ENCODE results near the gene RAB28.
"Not testable (repeated sequence)": the region's sequence is repeated elsewhere in the genome, so short reads cannot be mapped to it uniquely, and the experiment has no call there.

RAB28 gene

GRCh38 chr4:13413729-13414437 is 70.3 kb downstream of the RAB28 start:
- no peak overlapping the region for H2AK5ac ChIP-seq (ENCODE audit: low read length)
- no peaks in the 10 kb centered on the region for H3K79me1 ChIP-seq (ENCODE audit: low read length)

GRCh38 chr4:13411942-13412341 is 72.2 kb downstream of the RAB28 start:
- H2BK5ac ChIP-seq (ENCODE audit: low read depth, low read length, poor library complexity), result no peak overlapping the region

More at GRCh38 chr4:13413729-13414437, 70.3 kb downstream of the RAB28 start:
- no peak overlapping the region for H4K8ac ChIP-seq (ENCODE audit: low read depth, low read length)
- H3K27ac ChIP-seq (ENCODE audit: low read depth, low read length), result no peak overlapping the region
- no peak overlapping the region for H2BK120ac ChIP-seq (ENCODE audit: insufficient read depth, low read length, poor library complexity)
- H3K27me3 ChIP-seq (ENCODE audit: insufficient read depth, low read length), result no peaks in the 10 kb centered on the region
- H3K4me3 ChIP-seq (ENCODE audit: low read depth, low read length), result no peak overlapping the region
- no peak overlapping the region for H2BK12ac ChIP-seq (ENCODE audit: low read length)
- H3K79me2 ChIP-seq (ENCODE audit: control insufficient read depth, insufficient read depth, low read length, poor library complexity), result no peaks in the 10 kb centered on the region
- no peak overlapping the region for H4K12ac ChIP-seq (ENCODE audit: low read depth, low read length)
- H3K36me3 ChIP-seq (ENCODE audit: control insufficient read depth in 1 of 2, insufficient read depth in 2 of 2, low read length in 2 of 2), result peaks cover 3 to 4% of the 10 kb centered on the region in 2 experiments
- H3K4me1 ChIP-seq (ENCODE audit: control insufficient read depth in 1 of 2, insufficient read depth in 2 of 2, low read length in 2 of 2), result no peaks in the 10 kb centered on the region
- no peak overlapping the region for H3K23ac ChIP-seq (ENCODE audit: low read length)
- H3K14ac ChIP-seq (ENCODE audit: low read length), result no peak overlapping the region
- no peak overlapping the region for H3K18ac ChIP-seq (ENCODE audit: low read length)
- H2AFZ ChIP-seq (ENCODE audit: insufficient read depth, low read length, poor library complexity), result no peak overlapping the region
- no peak for DNase-seq
- no CpG with 5 or more reads among the region's 6 CpGs for WGBS (ENCODE audit: extremely low coverage, insufficient coverage, insufficient read length)
- peaks cover 3% of the 10 kb centered on the region for H3K9me3 ChIP-seq (ENCODE audit: insufficient read depth, low read depth, low read length)
- H3K4ac ChIP-seq (ENCODE audit: low read depth, low read length), result no peak overlapping the region
- no peak overlapping the region for H4K91ac ChIP-seq (ENCODE audit: low read depth, low read length)
- H2BK5ac ChIP-seq (ENCODE audit: low read depth, low read length, poor library complexity), result no peak overlapping the region
- H3K9ac ChIP-seq (ENCODE audit: low read length), result no peak overlapping the region
- H3K4me2 ChIP-seq (ENCODE audit: low read length), result no peak overlapping the region

GRCh38 chr4:13409324-13409723 is 74.8 kb downstream of the RAB28 start:
- no CpG with 5 or more reads among the region's 2 CpGs for WGBS (ENCODE audit: extremely low coverage, insufficient coverage, insufficient read length)
- Histone ChIP-seq H3K9me3 (ENCODE audit: insufficient read depth, low read depth, low read length) (no peaks in the 10 kb centered on the region), H4K91ac (ENCODE audit: low read depth, low read length) (no peak overlapping the region), H3K79me2 (ENCODE audit: control insufficient read depth, insufficient read depth, low read length, poor library complexity) (no peaks in the 10 kb centered on the region), H2AFZ (ENCODE audit: insufficient read depth, low read length, poor library complexity) (no peak overlapping the region), H3K4me1 (ENCODE audit: control insufficient read depth in 1 of 2, insufficient read depth in 2 of 2, low read length in 2 of 2) (no peaks in the 10 kb centered on the region), H2BK120ac (ENCODE audit: insufficient read depth, low read length, poor library complexity) (no peak overlapping the region), H3K27ac (ENCODE audit: low read depth, low read length) (no peak overlapping the region), H2BK5ac (ENCODE audit: low read depth, low read length, poor library complexity) (no peak overlapping the region), H3K9ac (ENCODE audit: low read length) (no peak overlapping the region), H3K79me1 (ENCODE audit: low read length) (no peaks in the 10 kb centered on the region), H2BK12ac (ENCODE audit: low read length) (no peak overlapping the region), H4K8ac (ENCODE audit: low read depth, low read length) (no peak overlapping the region), H3K23ac (ENCODE audit: low read length) (no peak overlapping the region), H3K36me3 (ENCODE audit: control insufficient read depth in 1 of 2, insufficient read depth in 2 of 2, low read length in 2 of 2) (no peaks in the 10 kb centered on the region), H3K27me3 (ENCODE audit: insufficient read depth, low read length) (no peaks in the 10 kb centered on the region), H3K4me3 (ENCODE audit: low read depth, low read length) (no peak overlapping the region), H4K12ac (ENCODE audit: low read depth, low read length) (no peak overlapping the region), H2AK5ac (ENCODE audit: low read length) (no peak overlapping the region), H3K4me2 (ENCODE audit: low read length) (no peak overlapping the region), H3K14ac (ENCODE audit: low read length) (no peak overlapping the region), H3K4ac (ENCODE audit: low read depth, low read length) (no peak overlapping the region), H3K18ac (ENCODE audit: low read length) (no peak overlapping the region)
- DNase-seq, result no peak

More at GRCh38 chr4:13411942-13412341, 72.2 kb downstream of the RAB28 start:
- Histone ChIP-seq H2AK5ac (ENCODE audit: low read length) (no peak overlapping the region), H2BK12ac (ENCODE audit: low read length) (no peak overlapping the region), H3K9ac (ENCODE audit: low read length) (no peak overlapping the region), H2BK120ac (ENCODE audit: insufficient read depth, low read length, poor library complexity) (no peak overlapping the region), H3K27ac (ENCODE audit: low read depth, low read length) (no peak overlapping the region), H4K12ac (ENCODE audit: low read depth, low read length) (no peak overlapping the region), H3K14ac (ENCODE audit: low read length) (no peak overlapping the region), H3K9me3 (ENCODE audit: insufficient read depth, low read depth, low read length) (peaks cover 3% of the 10 kb centered on the region), H3K27me3 (ENCODE audit: insufficient read depth, low read length) (no peaks in the 10 kb centered on the region), H3K23ac (ENCODE audit: low read length) (no peak overlapping the region), H3K79me2 (ENCODE audit: control insufficient read depth, insufficient read depth, low read length, poor library complexity) (no peaks in the 10 kb centered on the region), H3K79me1 (ENCODE audit: low read length) (no peaks in the 10 kb centered on the region), H3K4me1 (ENCODE audit: control insufficient read depth in 1 of 2, insufficient read depth in 2 of 2, low read length in 2 of 2) (no peaks in the 10 kb centered on the region), H4K8ac (ENCODE audit: low read depth, low read length) (no peak overlapping the region), H3K4ac (ENCODE audit: low read depth, low read length) (no peak overlapping the region), H3K4me3 (ENCODE audit: low read depth, low read length) (no peak overlapping the region), H3K18ac (ENCODE audit: low read length) (no peak overlapping the region), H3K36me3 (ENCODE audit: control insufficient read depth in 1 of 2, insufficient read depth in 2 of 2, low read length in 2 of 2) (peaks cover 3% of the 10 kb centered on the region in 2 experiments), H2AFZ (ENCODE audit: insufficient read depth, low read length, poor library complexity) (no peak overlapping the region), H3K4me2 (ENCODE audit: low read length) (no peak overlapping the region), H4K91ac (ENCODE audit: low read depth, low read length) (no peak overlapping the region)
- DNase-seq, result no peak
- no CpG with 5 or more reads among the region's 2 CpGs for WGBS (ENCODE audit: extremely low coverage, insufficient coverage, insufficient read length)

- not testable (repeated sequence) for H4K8ac ChIP-seq (ENCODE audit: low read depth, low read length); H3K23ac ChIP-seq (ENCODE audit: low read length); H3K4ac ChIP-seq (ENCODE audit: low read depth, low read length); H2AFZ ChIP-seq (ENCODE audit: insufficient read depth, low read length, poor library complexity); H2AK5ac ChIP-seq (ENCODE audit: low read length); H3K4me1 ChIP-seq (ENCODE audit: control insufficient read depth in 1 of 2, insufficient read depth in 2 of 2, low read length in 2 of 2); H3K14ac ChIP-seq (ENCODE audit: low read length); H4K91ac ChIP-seq (ENCODE audit: low read depth, low read length); H3K4me2 ChIP-seq (ENCODE audit: low read length); H3K79me2 ChIP-seq (ENCODE audit: control insufficient read depth, insufficient read depth, low read length, poor library complexity); H2BK5ac ChIP-seq (ENCODE audit: low read depth, low read length, poor library complexity); H3K27ac ChIP-seq (ENCODE audit: low read depth, low read length); H2BK12ac ChIP-seq (ENCODE audit: low read length); H3K18ac ChIP-seq (ENCODE audit: low read length); H3K36me3 ChIP-seq (ENCODE audit: control insufficient read depth in 1 of 2, insufficient read depth in 2 of 2, low read length in 2 of 2); H4K12ac ChIP-seq (ENCODE audit: low read depth, low read length); H3K27me3 ChIP-seq (ENCODE audit: insufficient read depth, low read length); H3K79me1 ChIP-seq (ENCODE audit: low read length); H2BK120ac ChIP-seq (ENCODE audit: insufficient read depth, low read length, poor library complexity); H3K9ac ChIP-seq (ENCODE audit: low read length); H3K4me3 ChIP-seq (ENCODE audit: low read depth, low read length); H3K9me3 ChIP-seq (ENCODE audit: insufficient read depth, low read depth, low read length)
- WGBS (ENCODE audit: extremely low coverage, insufficient coverage, insufficient read length), result no CpG with 5 or more reads among the region's 3 CpGs
- peak in 1 of 2 donors; percentile 1 for DNase-seq
Measured at GRCh38 chr4:13406156-13406555, 78.0 kb downstream of the RAB28 start.
